GM23338 (cell line): ENCODE measurements around the gene SNX21. TPM values are rescaled to one million over a fixed set of nuclear protein-coding genes. Genes with fewer than 3 reads are reported as not detected.

Experiments used
- ATAC-seq: fragments of 200-7000 bp; cut with Tn5 transposase; 3 replicates; pipeline ENCODE4 v1.9.1; 2020
- DNase-seq: peaks from one replicate; pipeline ENCODE4 v3.0.0-alpha.2; 2015; ENCODE audit warnings: low spot score
- H2AFZ ChIP-seq: fragments of 200-600 bp; sonication (generic); 2 replicates; pipeline ENCODE4 v1.8.0; 2016; ENCODE audit warnings: antibody characterized with exemption, mild to moderate bottlenecking, moderate library complexity
- H3F3A ChIP-seq: fragments of 200-600 bp; sonication (generic); replicated peaks from 2 replicates; pipeline ENCODE4 v1.8.0; 2017; ENCODE audit warnings: antibody characterized with exemption, mixed run types, low read depth
- H3K27ac ChIP-seq: fragments of 200-600 bp; sonication (generic); 2 replicates; pipeline ENCODE4 v1.6.1; 2016; ENCODE audit warnings: low read depth
- H3K27me3 ChIP-seq: fragments of 200-600 bp; sonication (generic); 2 replicates; pipeline ENCODE4 v1.8.0; 2016; ENCODE audit warnings: mild to moderate bottlenecking, mixed run types, moderate library complexity; ENCODE audit not compliant: insufficient read depth
- H3K36me3 ChIP-seq: fragments of 200-600 bp; sonication (generic); 2 replicates; pipeline ENCODE4 v1.8.0; 2016; ENCODE audit warnings: mild to moderate bottlenecking; ENCODE audit not compliant: insufficient read depth
- H3K4me1 ChIP-seq: fragments of 200-600 bp; sonication (generic); 2 replicates; pipeline ENCODE4 v1.8.0; 2016; ENCODE audit warnings: mild to moderate bottlenecking, moderate library complexity; ENCODE audit not compliant: insufficient read depth
- H3K4me2 ChIP-seq: fragments of 200-600 bp; sonication (generic); 2 replicates; pipeline ENCODE4 v1.7.1; 2017; ENCODE audit warnings: mixed run types
- H3K4me3 ChIP-seq: fragments of 200-600 bp; sonication (generic); 2 replicates; pipeline ENCODE4 v1.6.1; 2016; ENCODE audit warnings: mixed run types
- H3K79me2 ChIP-seq: fragments of 200-600 bp; sonication (generic); replicated peaks from 2 replicates; pipeline ENCODE4 v1.8.0; 2017; ENCODE audit warnings: mild to moderate bottlenecking; ENCODE audit not compliant: insufficient read depth
- H3K9me2 ChIP-seq: fragments of 200-600 bp; sonication (generic); 2 replicates; pipeline ENCODE4 v1.8.0; 2017; ENCODE audit not compliant: insufficient read depth
- H4K20me1 ChIP-seq: fragments of 200-600 bp; sonication (generic); replicated peaks from 2 replicates; pipeline ENCODE4 v1.8.0; 2017; ENCODE audit warnings: mild to moderate bottlenecking; ENCODE audit not compliant: insufficient read depth
- H3K27ac Mint-ChIP-seq: 2 replicates; pipeline ENCODE4 v1.8.0; 2020; ENCODE audit warnings: inconsistent platforms, mild to moderate bottlenecking, moderate library complexity, mixed read lengths
- H3K27me3 Mint-ChIP-seq: 3 replicates; pipeline ENCODE4 v1.8.0; 2022; ENCODE audit warnings: low read depth, mild to moderate bottlenecking, moderate library complexity, mixed read lengths, inconsistent platforms; ENCODE audit not compliant: insufficient read depth, poor library complexity
- H3K36me3 Mint-ChIP-seq: 3 replicates; pipeline ENCODE4 v1.8.0; 2021; ENCODE audit warnings: low read depth, mild to moderate bottlenecking, inconsistent platforms, moderate library complexity, mixed read lengths
- H3K4me1 Mint-ChIP-seq: 3 replicates; pipeline ENCODE4 v1.8.0; 2020; ENCODE audit warnings: mild to moderate bottlenecking, inconsistent platforms, mixed read lengths
- H3K4me3 Mint-ChIP-seq: 3 replicates; pipeline ENCODE4 v1.8.0; 2021; ENCODE audit warnings: moderate library complexity, mild to moderate bottlenecking, inconsistent platforms, mixed read lengths
- H3K9me3 Mint-ChIP-seq: 3 replicates; pipeline ENCODE4 v1.8.0; 2020; ENCODE audit warnings: moderate library complexity, mild to moderate bottlenecking, inconsistent platforms, mixed read lengths
- CREB1 ChIP-seq: fragments of 250-450 bp; sonication (Bioruptor Pico); IDR thresholded peaks from 2 replicates; pipeline ENCODE4 v1.5.0; 2020; ENCODE audit warnings: low read depth, mild to moderate bottlenecking, moderate library complexity
- EZH2 ChIP-seq: fragments of 200-600 bp; sonication (generic); IDR thresholded peaks from one replicate; pipeline ENCODE4 v1.8.0; 2017; ENCODE audit warnings: antibody characterized with exemption, mild to moderate bottlenecking, low read depth; ENCODE audit not compliant: unreplicated experiment
- EZH2phosphoT487 ChIP-seq: fragments of 200-600 bp; sonication (generic); IDR thresholded peaks from one replicate; pipeline ENCODE4 v1.8.1; 2018; ENCODE audit warnings: antibody characterized with exemption; ENCODE audit not compliant: unreplicated experiment
- JUNB ChIP-seq: IDR thresholded peaks from one replicate; pipeline ENCODE4 v1.6.1; 2016; ENCODE audit warnings: antibody characterized with exemption; ENCODE audit not compliant: unreplicated experiment
- NANOG ChIP-seq: IDR thresholded peaks from 2 replicates; pipeline ENCODE4 v1.6.1; 2016; ENCODE audit warnings: antibody characterized with exemption, borderline replicate concordance
- POLR2AphosphoS5 ChIP-seq: IDR thresholded peaks from 2 replicates; pipeline ENCODE4 v1.6.1; 2016; ENCODE audit warnings: antibody characterized with exemption, low read depth
- STAT1 ChIP-seq: IDR thresholded peaks from one replicate; pipeline ENCODE4 v1.6.1; 2016; ENCODE audit warnings: antibody characterized with exemption; ENCODE audit not compliant: unreplicated experiment
- ZNF114 ChIP-seq: fragments of 250-450 bp; sonication (Bioruptor Pico); IDR thresholded peaks from 2 replicates; pipeline ENCODE4 v1.5.0; 2020; ENCODE audit warnings: mild to moderate bottlenecking, moderate library complexity
- ZNF331 ChIP-seq: fragments of 250-450 bp; sonication (Bioruptor Pico); IDR thresholded peaks from 2 replicates; pipeline ENCODE4 v1.5.0; 2020; ENCODE audit warnings: low read depth, mild to moderate bottlenecking, moderate library complexity
- polyA plus RNA-seq: library from polyadenylated mRNA; unstranded; fragments of >200 nt; fragmentation: Nextera tagmentation; extraction: Ambion mirVana; gene quantifications from 2 replicates; pipeline ENCODE4 v1.2.1, GENCODE V29; 2016
- total RNA-seq: library from RNA; depleted of rRNA; stranded (reverse); fragments of >200 nt; shearing (Covaris generic); gene quantifications from 2 replicates; pipeline ENCODE4 v1.2.3, GENCODE V29; 2014
- TF ChIP-seq, protein P1 (sequence below): fragments of 250-450 bp; sonication (Bioruptor Pico); IDR thresholded peaks from 2 replicates; pipeline ENCODE4 v1.5.0; 2020; ENCODE audit warnings: mild to moderate bottlenecking, moderate library complexity
- TF ChIP-seq, protein P2 (sequence below), 2 experiments: fragments of 200-600 bp in 1 of 2; sonication (generic) in 1 of 2; conservative IDR thresholded peaks; 2 replicates each; pipeline versions ENCODE4 v1.5.1 to v1.6.1; 2016 to 2017; ENCODE audit warnings: antibody characterized with exemption in 2 of 2, low read depth in 2 of 2, mild to moderate bottlenecking in 2 of 2, moderate library complexity in 1 of 2
- TF ChIP-seq, protein P3 (sequence below): IDR thresholded peaks from 2 replicates; pipeline ENCODE4 v1.6.1; 2016; ENCODE audit warnings: antibody characterized with exemption
- TF ChIP-seq, protein P4 (sequence below): IDR thresholded peaks from one replicate; pipeline ENCODE4 v1.6.1; 2018; ENCODE audit warnings: antibody characterized with exemption; ENCODE audit not compliant: unreplicated experiment

SNX21 gene
- total and polyA plus RNA-seq, 2 experiments from 2014 or later, result 13.3 to 31.5 TPM

DNA sequence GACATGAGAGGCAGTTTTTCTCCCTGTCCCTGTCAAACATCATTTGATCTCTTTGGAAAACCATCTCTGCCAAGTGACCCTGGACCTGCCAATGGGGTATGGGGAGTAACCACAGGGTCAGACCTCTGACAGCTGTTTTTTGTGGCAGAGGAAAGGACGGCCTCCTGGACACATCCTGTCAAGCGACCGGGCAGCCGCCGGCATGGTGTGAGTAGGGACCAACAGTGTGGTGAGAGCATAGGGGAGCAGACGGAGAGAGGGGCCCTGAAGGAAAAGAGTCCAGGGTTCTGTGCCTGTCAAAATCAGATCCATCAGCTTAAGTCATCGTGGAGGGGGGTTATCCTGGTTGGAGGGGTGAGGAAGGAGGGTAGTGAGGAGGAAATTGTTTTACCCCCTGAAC lies 31.7 kb upstream of the SNX21 start:
- peaks cover 7% of the 10 kb centered on the region; the same call in 1 of the 2 replicates for H3K4me1 ChIP-seq

More for the DNA sequence above, 31.7 kb upstream of the SNX21 start:
- H3K27me3 Mint-ChIP-seq, result no peaks in the 10 kb centered on the region
- peaks cover 56% of the 10 kb centered on the region for H3K36me3 Mint-ChIP-seq
- Histone ChIP-seq H3K27ac (no peak overlapping the region), H3K9me2 (no peaks in the 10 kb centered on the region), H3K4me3 (no peak overlapping the region), H3K79me2 (no peaks in the 10 kb centered on the region), H3K4me2 (no peak overlapping the region), H2AFZ (no peak overlapping the region), H4K20me1 (no peaks in the 10 kb centered on the region; the same call in none of the 2 replicates), H3K36me3 (peaks cover 7% of the 10 kb centered on the region), H3K27me3 (no peaks in the 10 kb centered on the region), H3F3A (peaks cover 7% of the 10 kb centered on the region)
- TF ChIP-seq, protein P1, sequence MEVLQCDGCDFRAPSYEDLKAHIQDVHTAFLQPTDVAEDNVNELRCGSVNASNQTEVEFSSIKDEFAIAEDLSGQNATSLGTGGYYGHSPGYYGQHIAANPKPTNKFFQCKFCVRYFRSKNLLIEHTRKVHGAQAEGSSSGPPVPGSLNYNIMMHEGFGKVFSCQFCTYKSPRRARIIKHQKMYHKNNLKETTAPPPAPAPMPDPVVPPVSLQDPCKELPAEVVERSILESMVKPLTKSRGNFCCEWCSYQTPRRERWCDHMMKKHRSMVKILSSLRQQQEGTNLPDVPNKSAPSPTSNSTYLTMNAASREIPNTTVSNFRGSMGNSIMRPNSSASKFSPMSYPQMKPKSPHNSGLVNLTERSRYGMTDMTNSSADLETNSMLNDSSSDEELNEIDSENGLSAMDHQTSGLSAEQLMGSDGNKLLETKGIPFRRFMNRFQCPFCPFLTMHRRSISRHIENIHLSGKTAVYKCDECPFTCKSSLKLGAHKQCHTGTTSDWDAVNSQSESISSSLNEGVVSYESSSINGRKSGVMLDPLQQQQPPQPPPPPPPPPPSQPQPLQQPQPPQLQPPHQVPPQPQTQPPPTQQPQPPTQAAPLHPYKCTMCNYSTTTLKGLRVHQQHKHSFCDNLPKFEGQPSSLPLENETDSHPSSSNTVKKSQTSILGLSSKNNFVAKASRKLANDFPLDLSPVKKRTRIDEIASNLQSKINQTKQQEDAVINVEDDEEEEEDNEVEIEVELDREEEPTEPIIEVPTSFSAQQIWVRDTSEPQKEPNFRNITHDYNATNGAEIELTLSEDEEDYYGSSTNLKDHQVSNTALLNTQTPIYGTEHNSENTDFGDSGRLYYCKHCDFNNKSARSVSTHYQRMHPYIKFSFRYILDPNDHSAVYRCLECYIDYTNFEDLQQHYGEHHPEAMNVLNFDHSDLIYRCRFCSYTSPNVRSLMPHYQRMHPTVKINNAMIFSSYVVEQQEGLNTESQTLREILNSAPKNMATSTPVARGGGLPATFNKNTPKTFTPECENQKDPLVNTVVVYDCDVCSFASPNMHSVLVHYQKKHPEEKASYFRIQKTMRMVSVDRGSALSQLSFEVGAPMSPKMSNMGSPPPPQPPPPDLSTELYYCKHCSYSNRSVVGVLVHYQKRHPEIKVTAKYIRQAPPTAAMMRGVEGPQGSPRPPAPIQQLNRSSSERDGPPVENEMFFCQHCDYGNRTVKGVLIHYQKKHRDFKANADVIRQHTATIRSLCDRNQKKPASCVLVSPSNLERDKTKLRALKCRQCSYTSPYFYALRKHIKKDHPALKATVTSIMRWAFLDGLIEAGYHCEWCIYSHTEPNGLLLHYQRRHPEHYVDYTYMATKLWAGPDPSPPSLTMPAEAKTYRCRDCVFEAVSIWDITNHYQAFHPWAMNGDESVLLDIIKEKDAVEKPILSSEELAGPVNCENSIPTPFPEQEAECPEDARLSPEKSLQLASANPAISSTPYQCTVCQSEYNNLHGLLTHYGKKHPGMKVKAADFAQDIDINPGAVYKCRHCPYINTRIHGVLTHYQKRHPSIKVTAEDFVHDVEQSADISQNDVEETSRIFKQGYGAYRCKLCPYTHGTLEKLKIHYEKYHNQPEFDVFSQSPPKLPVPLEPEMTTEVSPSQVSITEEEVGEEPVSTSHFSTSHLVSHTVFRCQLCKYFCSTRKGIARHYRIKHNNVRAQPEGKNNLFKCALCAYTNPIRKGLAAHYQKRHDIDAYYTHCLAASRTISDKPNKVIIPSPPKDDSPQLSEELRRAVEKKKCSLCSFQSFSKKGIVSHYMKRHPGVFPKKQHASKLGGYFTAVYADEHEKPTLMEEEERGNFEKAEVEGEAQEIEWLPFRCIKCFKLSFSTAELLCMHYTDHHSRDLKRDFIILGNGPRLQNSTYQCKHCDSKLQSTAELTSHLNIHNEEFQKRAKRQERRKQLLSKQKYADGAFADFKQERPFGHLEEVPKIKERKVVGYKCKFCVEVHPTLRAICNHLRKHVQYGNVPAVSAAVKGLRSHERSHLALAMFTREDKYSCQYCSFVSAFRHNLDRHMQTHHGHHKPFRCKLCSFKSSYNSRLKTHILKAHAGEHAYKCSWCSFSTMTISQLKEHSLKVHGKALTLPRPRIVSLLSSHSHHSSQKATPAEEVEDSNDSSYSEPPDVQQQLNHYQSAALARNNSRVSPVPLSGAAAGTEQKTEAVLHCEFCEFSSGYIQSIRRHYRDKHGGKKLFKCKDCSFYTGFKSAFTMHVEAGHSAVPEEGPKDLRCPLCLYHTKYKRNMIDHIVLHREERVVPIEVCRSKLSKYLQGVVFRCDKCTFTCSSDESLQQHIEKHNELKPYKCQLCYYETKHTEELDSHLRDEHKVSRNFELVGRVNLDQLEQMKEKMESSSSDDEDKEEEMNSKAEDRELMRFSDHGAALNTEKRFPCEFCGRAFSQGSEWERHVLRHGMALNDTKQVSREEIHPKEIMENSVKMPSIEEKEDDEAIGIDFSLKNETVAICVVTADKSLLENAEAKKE (CRISPR knock-in tag), result no peak
- no peak for TF ChIP-seq EZH2
- TF ChIP-seq JUNB, result no peak
- TF ChIP-seq ZNF114 (CRISPR knock-in tag), result no peak
- TF ChIP-seq, protein P2, sequence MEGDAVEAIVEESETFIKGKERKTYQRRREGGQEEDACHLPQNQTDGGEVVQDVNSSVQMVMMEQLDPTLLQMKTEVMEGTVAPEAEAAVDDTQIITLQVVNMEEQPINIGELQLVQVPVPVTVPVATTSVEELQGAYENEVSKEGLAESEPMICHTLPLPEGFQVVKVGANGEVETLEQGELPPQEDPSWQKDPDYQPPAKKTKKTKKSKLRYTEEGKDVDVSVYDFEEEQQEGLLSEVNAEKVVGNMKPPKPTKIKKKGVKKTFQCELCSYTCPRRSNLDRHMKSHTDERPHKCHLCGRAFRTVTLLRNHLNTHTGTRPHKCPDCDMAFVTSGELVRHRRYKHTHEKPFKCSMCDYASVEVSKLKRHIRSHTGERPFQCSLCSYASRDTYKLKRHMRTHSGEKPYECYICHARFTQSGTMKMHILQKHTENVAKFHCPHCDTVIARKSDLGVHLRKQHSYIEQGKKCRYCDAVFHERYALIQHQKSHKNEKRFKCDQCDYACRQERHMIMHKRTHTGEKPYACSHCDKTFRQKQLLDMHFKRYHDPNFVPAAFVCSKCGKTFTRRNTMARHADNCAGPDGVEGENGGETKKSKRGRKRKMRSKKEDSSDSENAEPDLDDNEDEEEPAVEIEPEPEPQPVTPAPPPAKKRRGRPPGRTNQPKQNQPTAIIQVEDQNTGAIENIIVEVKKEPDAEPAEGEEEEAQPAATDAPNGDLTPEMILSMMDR (conservative IDR thresholded peaks at IDR 0.05; ENCODE audit: low read depth in 2 of 2), result no peak
- TF ChIP-seq CREB1 (CRISPR knock-in tag), result no peak
- TF ChIP-seq, protein P3, sequence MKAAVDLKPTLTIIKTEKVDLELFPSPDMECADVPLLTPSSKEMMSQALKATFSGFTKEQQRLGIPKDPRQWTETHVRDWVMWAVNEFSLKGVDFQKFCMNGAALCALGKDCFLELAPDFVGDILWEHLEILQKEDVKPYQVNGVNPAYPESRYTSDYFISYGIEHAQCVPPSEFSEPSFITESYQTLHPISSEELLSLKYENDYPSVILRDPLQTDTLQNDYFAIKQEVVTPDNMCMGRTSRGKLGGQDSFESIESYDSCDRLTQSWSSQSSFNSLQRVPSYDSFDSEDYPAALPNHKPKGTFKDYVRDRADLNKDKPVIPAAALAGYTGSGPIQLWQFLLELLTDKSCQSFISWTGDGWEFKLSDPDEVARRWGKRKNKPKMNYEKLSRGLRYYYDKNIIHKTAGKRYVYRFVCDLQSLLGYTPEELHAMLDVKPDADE, result no peak
- TF ChIP-seq STAT1, result no peak
- no peak for TF ChIP-seq NANOG
- no peak for TF ChIP-seq POLR2AphosphoS5
- TF ChIP-seq EZH2phosphoT487, result no peak
- TF ChIP-seq, protein P4, sequence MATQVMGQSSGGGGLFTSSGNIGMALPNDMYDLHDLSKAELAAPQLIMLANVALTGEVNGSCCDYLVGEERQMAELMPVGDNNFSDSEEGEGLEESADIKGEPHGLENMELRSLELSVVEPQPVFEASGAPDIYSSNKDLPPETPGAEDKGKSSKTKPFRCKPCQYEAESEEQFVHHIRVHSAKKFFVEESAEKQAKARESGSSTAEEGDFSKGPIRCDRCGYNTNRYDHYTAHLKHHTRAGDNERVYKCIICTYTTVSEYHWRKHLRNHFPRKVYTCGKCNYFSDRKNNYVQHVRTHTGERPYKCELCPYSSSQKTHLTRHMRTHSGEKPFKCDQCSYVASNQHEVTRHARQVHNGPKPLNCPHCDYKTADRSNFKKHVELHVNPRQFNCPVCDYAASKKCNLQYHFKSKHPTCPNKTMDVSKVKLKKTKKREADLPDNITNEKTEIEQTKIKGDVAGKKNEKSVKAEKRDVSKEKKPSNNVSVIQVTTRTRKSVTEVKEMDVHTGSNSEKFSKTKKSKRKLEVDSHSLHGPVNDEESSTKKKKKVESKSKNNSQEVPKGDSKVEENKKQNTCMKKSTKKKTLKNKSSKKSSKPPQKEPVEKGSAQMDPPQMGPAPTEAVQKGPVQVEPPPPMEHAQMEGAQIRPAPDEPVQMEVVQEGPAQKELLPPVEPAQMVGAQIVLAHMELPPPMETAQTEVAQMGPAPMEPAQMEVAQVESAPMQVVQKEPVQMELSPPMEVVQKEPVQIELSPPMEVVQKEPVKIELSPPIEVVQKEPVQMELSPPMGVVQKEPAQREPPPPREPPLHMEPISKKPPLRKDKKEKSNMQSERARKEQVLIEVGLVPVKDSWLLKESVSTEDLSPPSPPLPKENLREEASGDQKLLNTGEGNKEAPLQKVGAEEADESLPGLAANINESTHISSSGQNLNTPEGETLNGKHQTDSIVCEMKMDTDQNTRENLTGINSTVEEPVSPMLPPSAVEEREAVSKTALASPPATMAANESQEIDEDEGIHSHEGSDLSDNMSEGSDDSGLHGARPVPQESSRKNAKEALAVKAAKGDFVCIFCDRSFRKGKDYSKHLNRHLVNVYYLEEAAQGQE, result no peak
- TF ChIP-seq ZNF331, result no peak
- H3K27ac Mint-ChIP-seq, result no peak overlapping the region
- DNase-seq, result no peak
- H3K4me3 Mint-ChIP-seq, result no peak overlapping the region
- H3K9me3 Mint-ChIP-seq, result no peaks in the 10 kb centered on the region
- no peak for ATAC-seq
- peaks cover 4% of the 10 kb centered on the region for H3K4me1 Mint-ChIP-seq
